ENCODE data around the gene MAGI1. TPM values are rescaled to one million over a fixed set of nuclear protein-coding genes. Genes with fewer than 3 reads are reported as not detected.

The MAGI1 gene
- total RNA-seq, 2 experiments from 2014 or later: 0.04 TPM; not detected in 1

DNA sequence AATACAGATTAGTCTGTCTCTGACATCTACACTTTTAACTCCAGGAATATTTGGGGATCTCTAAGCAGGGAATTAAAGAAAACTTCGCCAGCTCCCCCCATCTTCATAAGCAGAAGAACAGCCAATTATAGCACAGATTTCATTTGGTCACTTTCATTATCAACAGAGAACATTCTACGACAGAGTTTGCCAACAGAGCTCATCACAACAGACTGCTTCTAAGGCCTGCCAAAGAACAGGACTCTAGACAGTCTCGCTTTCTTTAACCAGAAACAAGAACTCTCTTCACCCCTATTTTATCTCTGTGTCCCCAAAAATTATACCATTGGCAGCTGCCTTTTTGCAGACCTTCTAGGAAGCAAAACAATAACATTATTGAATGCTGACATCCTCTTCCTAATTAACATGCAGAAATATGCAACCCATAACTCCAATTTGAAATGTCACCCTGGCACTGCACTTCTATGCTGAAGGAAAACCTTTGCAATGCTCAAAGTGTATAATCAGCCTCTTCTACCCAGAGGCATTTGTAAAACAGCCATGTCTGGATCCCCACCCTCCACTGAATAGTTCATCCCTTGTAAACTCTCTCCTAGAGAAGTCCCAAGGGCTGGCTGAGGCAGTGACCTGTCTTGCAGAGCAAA, 552.8 kb downstream of the MAGI1 start:
- H3K27ac Mint-ChIP-seq: no peak overlapping the region
- H3K36me3 Mint-ChIP-seq (ENCODE audit: low read depth): no peaks in the 10 kb centered on the region
- no peak overlapping the region for H3K4me3 Mint-ChIP-seq
- ChIA-PET POLR2A (no interaction called here), CTCF (no interaction called here)
- H3K4me1 Mint-ChIP-seq: no peaks in the 10 kb centered on the region
- no peak for DNase-seq
- no peaks in the 10 kb centered on the region for H3K27me3 Mint-ChIP-seq
- no peaks in the 10 kb centered on the region for H3K9me3 Mint-ChIP-seq

DNA sequence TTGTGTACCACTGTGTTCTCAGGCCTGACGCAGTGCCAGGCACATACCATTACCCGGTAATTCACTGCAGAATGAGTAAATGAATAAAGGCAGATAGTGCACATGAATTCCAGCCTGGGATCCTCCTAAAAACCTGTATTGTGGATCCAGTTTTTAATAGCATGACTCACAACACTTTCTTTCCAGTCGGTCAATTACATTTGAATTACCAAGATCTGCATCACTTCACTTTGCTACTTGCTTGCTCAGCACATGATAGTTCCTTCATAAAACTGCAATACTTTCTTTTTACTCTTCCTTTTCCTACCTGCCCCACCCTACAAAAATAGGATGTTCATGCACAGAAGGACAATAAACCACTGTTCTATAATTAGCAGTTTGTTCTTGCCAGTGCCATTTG, 553.8 kb downstream of the MAGI1 start:
- CTCF ChIA-PET: no interaction called here
- Mint-ChIP-seq H3K36me3 (ENCODE audit: low read depth) (no peaks in the 10 kb centered on the region), H3K4me1 (no peaks in the 10 kb centered on the region), H3K27ac (no peak overlapping the region), H3K9me3 (no peaks in the 10 kb centered on the region), H3K27me3 (no peaks in the 10 kb centered on the region), H3K4me3 (no peak overlapping the region)
- no peak for DNase-seq
- POLR2A ChIA-PET: no interaction called here

DNA sequence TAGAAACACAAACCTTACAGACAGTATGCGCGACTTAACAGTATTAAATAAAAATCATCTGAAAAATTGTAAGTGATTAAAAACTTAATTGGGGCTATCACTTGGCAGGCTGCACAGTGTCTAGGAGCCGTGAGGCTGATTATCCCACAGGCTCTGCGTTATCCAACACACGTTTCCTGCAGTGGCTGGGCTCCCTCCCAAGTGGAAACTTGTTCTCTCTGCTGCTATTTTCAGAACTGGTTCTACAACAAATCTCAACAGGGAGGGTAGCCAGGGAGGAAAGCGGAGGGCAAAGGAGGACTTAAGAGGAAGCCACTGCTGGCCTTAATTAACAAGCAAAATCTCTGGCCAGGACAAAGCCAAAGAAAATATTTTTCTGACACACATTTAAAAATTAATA, 555.2 kb downstream of the MAGI1 start:
- Mint-ChIP-seq H3K27me3 (no peaks in the 10 kb centered on the region), H3K4me1 (no peaks in the 10 kb centered on the region), H3K9me3 (no peaks in the 10 kb centered on the region), H3K27ac (no peak overlapping the region), H3K36me3 (ENCODE audit: low read depth) (no peaks in the 10 kb centered on the region), H3K4me3 (no peak overlapping the region)
- ChIA-PET POLR2A (no interaction called here), CTCF (no interaction called here)
- DNase-seq: no peak

DNA sequence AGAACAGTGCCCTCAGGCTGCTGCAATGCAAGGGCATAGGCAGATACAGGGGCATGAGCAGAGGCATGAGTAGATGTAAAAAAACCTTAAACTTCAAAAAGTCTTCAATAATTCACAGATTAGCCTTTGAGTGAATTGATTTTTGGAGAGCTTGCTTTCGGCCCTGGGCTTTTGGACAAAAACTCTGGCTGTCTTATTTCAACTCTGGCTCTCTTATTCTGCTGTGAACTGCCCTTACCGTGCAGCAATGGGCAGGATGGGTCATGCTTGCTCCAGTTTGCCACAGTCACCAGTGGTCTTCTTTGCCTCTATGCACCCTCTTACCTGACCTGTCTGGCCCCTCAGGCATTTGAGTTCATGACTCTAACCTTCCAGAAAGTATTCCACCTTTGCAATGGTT, 555.7 kb downstream of the MAGI1 start:
- POLR2A ChIA-PET: no interaction called here

DNA sequence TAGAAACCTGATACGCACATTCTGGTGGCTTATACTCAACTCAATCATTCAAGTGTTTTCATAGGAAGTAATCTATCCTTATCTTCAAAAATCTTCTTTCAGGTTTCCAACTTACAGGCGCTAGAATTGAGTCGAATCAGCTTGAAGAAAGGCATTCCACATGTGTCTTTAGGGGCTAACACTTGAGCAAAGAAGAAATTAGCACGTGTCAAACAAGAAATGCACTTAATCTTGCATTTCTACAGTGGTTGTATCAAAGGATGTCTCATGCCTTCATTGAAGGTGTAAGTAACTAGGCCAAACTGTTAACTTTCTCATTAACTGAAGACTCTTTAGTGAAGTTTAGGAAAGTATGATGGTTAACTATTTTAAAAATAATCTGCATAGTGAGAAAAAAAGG, 557.6 kb downstream of the MAGI1 start:
- no peak overlapping the region for H3K4me3 Mint-ChIP-seq
- no peaks in the 10 kb centered on the region for H3K4me1 Mint-ChIP-seq
- no peaks in the 10 kb centered on the region for H3K36me3 Mint-ChIP-seq (ENCODE audit: low read depth)
- no peak for DNase-seq
- H3K9me3 Mint-ChIP-seq: no peaks in the 10 kb centered on the region
- CTCF ChIA-PET: no interaction called here
- H3K27ac Mint-ChIP-seq: no peak overlapping the region
- no peaks in the 10 kb centered on the region for H3K27me3 Mint-ChIP-seq
- POLR2A ChIA-PET: no interaction called here

More for the DNA sequence above, 555.7 kb downstream of the MAGI1 start:
- H3K27me3 Mint-ChIP-seq: no peaks in the 10 kb centered on the region
- DNase-seq: no peak
- H3K4me3 Mint-ChIP-seq: no peak overlapping the region
- H3K27ac Mint-ChIP-seq: no peak overlapping the region
- no peaks in the 10 kb centered on the region for H3K36me3 Mint-ChIP-seq (ENCODE audit: low read depth)
- CTCF ChIA-PET: no interaction called here
- no peaks in the 10 kb centered on the region for H3K4me1 Mint-ChIP-seq
- H3K9me3 Mint-ChIP-seq: no peaks in the 10 kb centered on the region

DNA sequence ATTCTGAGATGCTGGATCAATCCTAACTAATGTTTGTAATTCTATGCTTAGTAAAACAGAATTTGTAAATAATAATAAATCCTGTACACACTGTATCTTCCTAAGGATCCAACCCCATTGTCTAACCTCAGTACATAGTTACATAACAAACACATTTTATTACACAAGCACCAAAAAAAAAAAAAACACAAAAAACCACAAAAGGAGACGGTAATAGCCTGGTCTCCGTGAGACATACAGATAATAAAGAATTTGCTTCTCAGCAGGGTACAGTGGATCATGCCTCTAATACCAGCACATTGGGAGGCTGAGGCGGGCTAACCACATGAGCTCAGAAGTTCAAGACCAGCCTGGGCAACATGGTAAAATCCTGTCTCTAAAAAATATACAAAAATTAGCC, 558.7 kb downstream of the MAGI1 start:
- Mint-ChIP-seq H3K4me1 (no peaks in the 10 kb centered on the region), H3K27me3 (no peaks in the 10 kb centered on the region), H3K4me3 (no peak overlapping the region), H3K27ac (no peak overlapping the region), H3K36me3 (ENCODE audit: low read depth) (no peaks in the 10 kb centered on the region), H3K9me3 (no peaks in the 10 kb centered on the region)
- POLR2A ChIA-PET: no interaction called here
- CTCF ChIA-PET: no interaction called here
- no peak for DNase-seq

DNA sequence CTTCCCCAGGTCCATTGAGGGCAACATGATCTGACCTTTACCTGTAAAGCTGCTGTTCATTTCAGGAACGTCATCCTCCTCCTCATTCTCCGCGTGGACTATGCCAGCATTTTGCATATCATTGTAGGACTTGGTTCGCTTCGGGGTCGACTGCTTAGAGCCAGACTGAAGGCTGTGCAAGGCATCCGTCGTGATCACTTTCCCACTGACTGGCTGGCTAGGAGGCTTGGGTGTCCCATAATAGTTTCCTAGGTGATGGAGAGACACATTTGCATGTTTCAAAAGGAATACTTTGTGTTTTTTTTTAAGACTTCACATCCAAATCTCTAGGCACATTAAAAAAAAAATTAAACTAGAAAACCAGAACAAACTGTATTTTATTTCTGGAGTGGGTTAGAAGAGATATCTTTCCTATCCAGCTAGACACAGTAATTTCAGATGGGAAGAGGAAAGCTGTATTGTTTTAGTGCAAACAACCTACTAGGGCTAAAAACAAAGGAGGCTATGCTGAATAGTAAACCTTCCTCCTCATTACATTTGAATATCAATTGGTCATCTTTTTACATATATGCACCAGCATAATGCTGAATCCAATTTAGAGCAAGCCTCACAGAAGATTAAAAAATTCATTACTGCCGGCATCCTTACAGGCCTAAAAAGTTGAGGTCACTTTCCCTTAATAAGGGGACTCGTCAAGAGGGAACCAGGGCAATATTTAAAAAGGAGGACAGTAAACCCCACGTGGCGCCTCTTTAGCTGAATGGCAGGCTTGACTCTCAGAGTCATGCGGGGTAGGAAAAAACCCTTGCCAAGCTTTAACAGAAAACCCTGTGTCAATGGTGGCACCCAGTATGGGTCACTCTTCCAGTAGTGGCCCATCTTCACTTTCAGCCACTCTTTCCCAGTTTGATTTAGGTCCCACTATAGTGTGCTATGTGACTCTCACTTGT, 559.9 kb downstream of the MAGI1 start:
- ChIA-PET POLR2A (no interaction called here), CTCF (no interaction called here)
- Mint-ChIP-seq H3K27ac (no peak overlapping the region), H3K9me3 (no peaks in the 10 kb centered on the region), H3K4me1 (no peaks in the 10 kb centered on the region), H3K27me3 (no peaks in the 10 kb centered on the region), H3K36me3 (ENCODE audit: low read depth) (no peaks in the 10 kb centered on the region), H3K4me3 (no peak overlapping the region)
- no peak for DNase-seq

DNA sequence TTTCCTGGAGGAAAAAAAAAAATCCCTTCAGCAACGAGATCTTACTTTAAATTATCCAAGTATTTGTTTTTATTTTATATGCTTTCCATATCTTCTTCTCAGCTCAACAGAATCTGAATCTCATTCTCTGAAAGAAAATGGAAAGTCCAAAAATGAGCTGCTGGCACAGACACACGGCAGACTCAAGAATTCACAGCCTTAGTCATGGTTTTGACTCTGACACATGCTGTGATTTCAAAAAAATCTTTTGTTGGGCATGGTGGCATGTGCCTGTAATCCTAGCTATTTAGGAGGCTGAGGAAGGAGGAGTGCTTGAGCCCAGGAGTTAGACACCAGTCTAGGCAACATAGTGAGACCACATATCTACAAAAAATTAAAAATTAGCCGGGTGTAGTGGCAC, 565.0 kb downstream of the MAGI1 start:
- no peaks in the 10 kb centered on the region for H3K4me1 Mint-ChIP-seq
- POLR2A ChIA-PET: no interaction called here
- no peak for DNase-seq
- H3K9me3 Mint-ChIP-seq: no peaks in the 10 kb centered on the region
- H3K27ac Mint-ChIP-seq: no peak overlapping the region
- H3K27me3 Mint-ChIP-seq: no peaks in the 10 kb centered on the region
- no peak overlapping the region for H3K4me3 Mint-ChIP-seq
- H3K36me3 Mint-ChIP-seq (ENCODE audit: low read depth): no peaks in the 10 kb centered on the region
- CTCF ChIA-PET: no interaction called here

DNA sequence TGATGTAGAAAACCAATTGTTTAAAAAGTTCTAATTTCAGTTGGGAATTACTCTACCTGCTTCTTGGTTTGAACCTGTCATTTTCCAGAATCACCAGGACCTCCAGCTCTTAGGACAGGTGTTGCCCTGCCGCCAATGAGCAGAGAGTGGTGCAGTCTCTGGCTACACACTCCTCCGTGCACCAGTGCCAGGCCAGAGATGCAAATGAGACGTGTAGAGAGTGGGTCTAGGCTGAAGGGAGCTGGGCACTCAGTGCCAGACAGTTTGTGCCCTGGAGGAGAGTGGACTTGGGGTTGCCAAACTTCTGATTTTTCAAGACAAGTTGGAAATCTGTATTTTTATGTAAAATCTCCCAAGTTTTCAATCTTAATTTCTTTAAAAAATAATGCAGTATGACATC, 566.2 kb downstream of the MAGI1 start:
- ChIA-PET CTCF (no interaction called here), POLR2A (no interaction called here)
- no peaks in the 10 kb centered on the region for H3K4me1 Mint-ChIP-seq
- H3K4me3 Mint-ChIP-seq: no peak overlapping the region
- H3K9me3 Mint-ChIP-seq: no peaks in the 10 kb centered on the region
- H3K27me3 Mint-ChIP-seq: no peaks in the 10 kb centered on the region
- H3K27ac Mint-ChIP-seq: no peak overlapping the region
- no peaks in the 10 kb centered on the region for H3K36me3 Mint-ChIP-seq (ENCODE audit: low read depth)
- no peak for DNase-seq

DNA sequence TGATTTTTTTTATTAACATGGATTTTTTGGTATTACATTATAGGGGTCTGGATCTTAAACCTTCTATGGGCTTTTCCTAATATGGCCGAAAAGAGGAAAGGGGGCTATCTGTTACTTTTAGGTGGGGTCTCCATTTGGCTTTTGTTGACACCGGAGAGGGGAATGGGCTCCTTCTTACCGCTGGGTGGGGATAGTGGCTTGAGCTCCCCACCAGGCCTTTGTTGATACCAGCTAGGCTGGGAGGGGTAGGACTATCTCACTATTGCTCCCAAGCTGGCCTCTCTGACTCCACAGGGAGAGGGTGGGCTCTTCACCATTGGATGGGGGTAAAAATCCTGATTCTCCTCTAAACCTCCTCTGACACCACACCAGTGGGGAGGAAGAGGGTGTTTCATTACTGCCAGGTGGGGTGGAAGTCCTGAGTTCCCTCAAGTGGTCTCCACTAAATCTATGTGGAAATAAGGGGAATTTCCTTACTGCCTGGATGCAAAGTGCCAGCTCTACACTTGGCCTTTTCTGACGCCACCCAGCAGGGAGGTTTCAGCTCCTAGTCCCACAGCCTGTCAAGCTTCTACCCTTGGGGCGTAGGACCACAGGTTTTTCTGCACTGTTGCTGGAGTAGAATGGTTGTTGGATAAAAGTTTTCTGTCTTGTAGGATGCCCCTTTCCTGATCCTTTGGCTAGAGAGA, 572.3 kb downstream of the MAGI1 start:
- ChIA-PET POLR2A (no interaction called here), CTCF (no interaction called here)
- H3K27me3 Mint-ChIP-seq: no peaks in the 10 kb centered on the region
- no peak for DNase-seq
- H3K4me3 Mint-ChIP-seq: no peak overlapping the region
- H3K4me1 Mint-ChIP-seq: no peaks in the 10 kb centered on the region
- H3K27ac Mint-ChIP-seq: no peak overlapping the region
- no peaks in the 10 kb centered on the region for H3K36me3 Mint-ChIP-seq (ENCODE audit: low read depth)
- H3K9me3 Mint-ChIP-seq: peaks cover 4% of the 10 kb centered on the region

DNA sequence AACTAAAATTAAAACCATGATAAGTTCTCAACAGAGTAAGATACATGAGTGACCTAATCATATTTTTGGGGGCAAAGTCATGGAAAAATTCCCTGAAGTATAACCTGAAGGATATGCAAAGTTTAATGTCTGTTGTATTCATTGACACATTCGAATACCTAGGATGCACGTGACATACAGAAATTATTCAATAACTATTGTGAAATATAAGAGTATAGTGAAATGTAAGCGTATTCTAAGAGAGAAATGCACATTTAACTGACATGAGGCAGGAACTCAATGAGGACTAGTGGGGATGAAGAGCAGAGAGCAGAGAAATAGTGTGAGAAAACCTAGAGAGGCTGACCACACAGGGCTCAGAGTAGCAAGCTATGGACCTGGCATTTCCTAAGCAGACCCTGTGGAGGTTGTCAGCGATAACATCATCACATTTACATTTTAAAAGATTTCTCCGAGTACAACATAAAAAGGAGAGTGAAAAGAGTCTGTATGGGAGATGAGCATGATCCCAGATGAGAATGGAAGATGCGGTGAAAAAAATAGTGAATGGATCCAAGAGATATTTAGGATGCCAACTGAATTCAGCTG, 588.8 kb downstream of the MAGI1 start:
- Mint-ChIP-seq H3K27me3 (no peaks in the 10 kb centered on the region), H3K4me1 (no peaks in the 10 kb centered on the region), H3K9me3 (peaks cover 2% of the 10 kb centered on the region), H3K27ac (no peak overlapping the region), H3K36me3 (ENCODE audit: low read depth) (no peaks in the 10 kb centered on the region), H3K4me3 (no peak overlapping the region)
- POLR2A ChIA-PET: no interaction called here
- CTCF ChIA-PET: no interaction called here
- no peak for DNase-seq

DNA sequence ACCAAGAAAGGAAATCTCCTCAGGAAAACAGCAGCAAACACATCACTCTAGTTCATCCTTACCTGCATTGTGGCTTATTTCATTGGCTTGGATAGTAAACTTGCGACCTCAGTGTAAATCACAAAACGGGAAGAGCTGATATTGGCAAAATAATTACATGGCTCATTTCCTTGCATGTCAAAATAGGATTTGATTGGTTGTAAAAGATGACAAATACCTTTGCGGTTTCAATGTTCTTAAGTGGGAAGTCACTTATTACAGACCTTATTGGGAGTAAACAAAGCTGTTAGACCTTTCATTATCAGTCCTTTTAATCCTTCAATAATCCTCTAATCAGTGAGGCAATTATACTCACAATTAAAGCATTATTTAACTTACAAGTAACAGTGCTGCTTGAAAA, 590.6 kb downstream of the MAGI1 start:
- Mint-ChIP-seq H3K27me3 (no peaks in the 10 kb centered on the region), H3K4me1 (no peaks in the 10 kb centered on the region), H3K27ac (no peak overlapping the region), H3K9me3 (no peaks in the 10 kb centered on the region), H3K36me3 (ENCODE audit: low read depth) (no peaks in the 10 kb centered on the region), H3K4me3 (no peak overlapping the region)
- CTCF ChIA-PET: no interaction called here
- POLR2A ChIA-PET: no interaction called here
- no peak for DNase-seq

DNA sequence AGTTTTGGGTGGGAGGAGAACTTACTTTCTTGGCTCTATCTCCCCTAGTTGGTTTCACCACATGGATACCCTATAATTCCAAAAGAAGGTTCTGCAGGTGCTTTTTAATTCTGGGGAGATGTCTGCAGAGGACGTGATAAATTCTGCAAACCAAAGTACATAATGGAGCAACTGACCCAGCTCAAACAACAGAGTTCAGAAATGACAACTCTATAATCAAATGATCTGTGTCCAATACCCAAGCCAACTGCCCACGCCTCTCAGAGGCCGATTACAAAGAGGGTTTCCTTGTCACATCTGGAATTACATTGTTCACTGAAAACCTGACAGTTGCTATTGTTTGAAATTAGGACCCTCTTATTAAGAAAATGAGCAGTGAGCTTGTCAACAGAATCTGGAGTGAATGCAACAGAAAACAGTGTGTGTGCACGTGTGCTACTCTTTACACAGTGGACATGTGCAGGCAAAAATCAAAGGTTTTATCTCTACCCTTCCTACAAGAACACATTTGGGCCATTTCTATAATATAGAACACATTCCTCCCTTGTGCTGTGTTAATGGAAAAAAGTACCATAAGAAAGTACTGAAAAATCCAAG, 593.0 kb downstream of the MAGI1 start:
- no peak for DNase-seq
- Mint-ChIP-seq H3K36me3 (ENCODE audit: low read depth) (no peaks in the 10 kb centered on the region), H3K4me1 (no peaks in the 10 kb centered on the region), H3K27me3 (no peaks in the 10 kb centered on the region), H3K27ac (no peak overlapping the region), H3K9me3 (no peaks in the 10 kb centered on the region), H3K4me3 (no peak overlapping the region)
- POLR2A ChIA-PET: no interaction called here
- CTCF ChIA-PET: no interaction called here

Data from activated CD4-positive, alpha-beta T cell treated with anti-CD3 and anti-CD28 coated beads, Interleukin-2, amount 10 ng/mL, durations not matched to agents 7 days and 5 days (primary cell).